Vagina (tissue), 2 donors: ENCODE measurements around the gene TRAT1.

Experiments
- POLR2A ChIP-seq, 2 donors: fragments of 450-650 bp; IDR thresholded peaks; one replicate each; pipeline ENCODE4 v1.6.1; 2017; ENCODE audit warnings: antibody characterized with exemption in 2 of 2, mild to moderate bottlenecking in 2 of 2, moderate library complexity in 2 of 2
- TF ChIP-seq, protein P1 (sequence below), 3 experiments: fragments of 450-650 bp in 2 of 3; fragments of 200-600 bp in 1 of 3; sonication (generic) in 1 of 3; IDR thresholded peaks; one replicate each; pipeline ENCODE4 v1.5.1; 2017 to 2019; ENCODE audit warnings: antibody characterized with exemption in 3 of 3, mild to moderate bottlenecking in 2 of 3, moderate library complexity in 2 of 3

DNA sequence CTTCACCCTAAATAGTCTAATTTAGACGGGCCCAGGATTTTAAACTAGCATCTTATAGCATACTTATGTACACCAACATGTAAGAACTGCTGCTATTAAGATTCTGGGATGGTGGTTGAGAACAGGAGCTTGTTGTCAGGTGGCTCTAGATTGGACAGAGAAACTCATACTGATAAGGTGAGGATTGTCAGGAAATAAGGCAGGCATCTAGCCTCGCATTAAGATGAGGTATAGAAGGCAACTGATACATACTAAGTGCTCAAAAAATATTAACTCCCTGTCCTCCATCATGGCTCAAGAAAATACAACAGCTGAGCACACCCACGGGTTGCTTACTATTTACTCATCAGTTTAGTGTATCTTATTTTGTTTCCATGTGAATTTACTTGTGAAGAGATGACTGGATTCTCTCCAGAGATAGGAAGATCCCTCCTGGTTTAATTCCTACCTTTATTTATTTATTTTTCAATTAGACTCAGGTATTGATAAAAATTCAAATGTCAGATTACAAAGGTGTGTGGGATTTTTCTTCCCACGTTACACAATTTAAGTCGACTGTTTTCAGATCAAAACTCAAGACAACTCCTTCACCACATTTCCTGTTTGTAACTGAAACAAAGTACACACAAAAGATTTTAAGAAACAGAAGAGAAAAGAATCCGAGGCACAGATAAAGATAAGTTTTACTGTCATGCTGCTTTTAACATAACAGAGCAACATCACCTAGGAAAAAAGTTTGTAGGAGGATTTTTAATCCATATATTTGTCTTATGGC, at the start of gene TRAT1:
- TF ChIP-seq, protein P1, sequence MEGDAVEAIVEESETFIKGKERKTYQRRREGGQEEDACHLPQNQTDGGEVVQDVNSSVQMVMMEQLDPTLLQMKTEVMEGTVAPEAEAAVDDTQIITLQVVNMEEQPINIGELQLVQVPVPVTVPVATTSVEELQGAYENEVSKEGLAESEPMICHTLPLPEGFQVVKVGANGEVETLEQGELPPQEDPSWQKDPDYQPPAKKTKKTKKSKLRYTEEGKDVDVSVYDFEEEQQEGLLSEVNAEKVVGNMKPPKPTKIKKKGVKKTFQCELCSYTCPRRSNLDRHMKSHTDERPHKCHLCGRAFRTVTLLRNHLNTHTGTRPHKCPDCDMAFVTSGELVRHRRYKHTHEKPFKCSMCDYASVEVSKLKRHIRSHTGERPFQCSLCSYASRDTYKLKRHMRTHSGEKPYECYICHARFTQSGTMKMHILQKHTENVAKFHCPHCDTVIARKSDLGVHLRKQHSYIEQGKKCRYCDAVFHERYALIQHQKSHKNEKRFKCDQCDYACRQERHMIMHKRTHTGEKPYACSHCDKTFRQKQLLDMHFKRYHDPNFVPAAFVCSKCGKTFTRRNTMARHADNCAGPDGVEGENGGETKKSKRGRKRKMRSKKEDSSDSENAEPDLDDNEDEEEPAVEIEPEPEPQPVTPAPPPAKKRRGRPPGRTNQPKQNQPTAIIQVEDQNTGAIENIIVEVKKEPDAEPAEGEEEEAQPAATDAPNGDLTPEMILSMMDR (IDR thresholded peaks at IDR 0.05) = no peak
- TF ChIP-seq POLR2A (IDR thresholded peaks at IDR 0.05) = no peak
